HCT116 (cell line): Measurements from ENCODE around the gene DGAT2L6. TPM values are rescaled to one million over a fixed set of nuclear protein-coding genes. Genes with fewer than 3 reads are reported as not detected.

Source experiments
- ATAC-seq: fragments of 200-7000 bp; cut with Tn5 transposase; 2 replicates; pipeline ENCODE4 v1.9.1; 2020; ENCODE audit warnings: mild to moderate bottlenecking, moderate library complexity
- BruUV-seq: library from RNA; stranded (reverse); fragments of 400-500 nt; replicated peaks from 2 replicates; lab custom pipeline; 2021; lab: Mats Ljungman, UMichigan
- CTCF ChIA-PET: fragments of 300-600 bp; sonication (Branson Sonifier 250); formaldehyde crosslinking; loops from one replicate; lab custom pipeline; 2021; ENCODE audit warnings: antibody characterized with exemption; lab: Charles Lee
- POLR2A ChIA-PET: fragments of 300-600, 350-600 bp; sonication (Branson Sonifier 250); formaldehyde crosslinking; loops from one replicate; lab custom pipeline; 2021; ENCODE audit warnings: antibody characterized with exemption; lab: Charles Lee
- RAD21 ChIA-PET, 2 experiments: fragments of 300-600 bp; sonication (Branson Sonifier 250); formaldehyde crosslinking; loops; one replicate each; lab custom pipeline; 2023; ENCODE audit warnings: low total read pairs in 2 of 2; ENCODE audit not compliant: uncharacterized antibody in 2 of 2, unreplicated experiment in 2 of 2, low non-redundant PET in 1 of 2; lab: Charles Lee
- DNase-seq: peaks from one replicate; pipeline ENCODE4 v3.0.0-alpha.2; 2010; ENCODE audit warnings: low read depth, low spot score
- H2AFZ ChIP-seq: fragments of 200-600 bp; shearing (Covaris generic), sonication (generic); 2 replicates; pipeline ENCODE4 v1.6.1; 2017; ENCODE audit warnings: low read depth, mixed run types, mixed read lengths, antibody characterized with exemption, low read length; ENCODE audit not compliant: poor library complexity, severe bottlenecking
- H3K27ac ChIP-seq: 2 replicates; pipeline ENCODE4 v1.5.1; 2012; ENCODE audit warnings: low read depth, low read length
- H3K27me3 ChIP-seq: fragments of 200-600 bp; sonication (generic); 2 replicates; pipeline ENCODE4 v1.6.1; 2016; ENCODE audit warnings: mixed run types, low read length, mixed read lengths; ENCODE audit not compliant: insufficient read depth
- H3K36me3 ChIP-seq, 2 experiments: fragments of 200-500 bp in 1 of 2; fragments of 200-600 bp in 1 of 2; sonication (Bioruptor generic) in 1 of 2; sonication (generic) in 1 of 2; 2 replicates each; pipeline versions ENCODE4 v1.5.1 to v1.6.1; 2014 to 2016; ENCODE audit warnings: low read length in 2 of 2, inconsistent platforms in 1 of 2, mixed read lengths in 1 of 2, mixed run types in 1 of 2; ENCODE audit not compliant: insufficient read depth in 2 of 2, control insufficient read depth in 1 of 2
- H3K4me1 ChIP-seq, 2 experiments: fragments of 200-600 bp in 1 of 2; sonication (generic) in 1 of 2; 2 replicates each; pipeline versions ENCODE4 v1.5.1 to v1.6.1; 2012 to 2017; ENCODE audit warnings: low read length in 2 of 2, inconsistent platforms in 1 of 2, mild to moderate bottlenecking in 1 of 2, mixed read lengths in 1 of 2, mixed run types in 1 of 2, moderate library complexity in 1 of 2; ENCODE audit not compliant: insufficient read depth in 2 of 2, control insufficient read depth in 1 of 2
- H3K4me2 ChIP-seq: fragments of 200-600 bp; sonication (generic); 2 replicates; pipeline ENCODE4 v1.6.1; 2017; ENCODE audit warnings: mixed run types, low read length, mixed read lengths
- H3K4me3 ChIP-seq, 2 experiments: fragments of 200-600 bp in 1 of 2; sonication (generic) in 1 of 2; replicated peaks in 1 of 2; 2 replicates each; pipeline ENCODE4 v1.5.1; 2011 to 2016; ENCODE audit warnings: low read length in 2 of 2, control low read depth in 1 of 2, low read depth in 1 of 2, mild to moderate bottlenecking in 1 of 2, mixed read lengths in 1 of 2, mixed run types in 1 of 2
- H3K79me2 ChIP-seq: fragments of 200-600 bp; sonication (generic); 2 replicates; pipeline ENCODE4 v1.6.1; 2017; ENCODE audit warnings: mild to moderate bottlenecking, mixed run types, low read length, moderate library complexity, mixed read lengths; ENCODE audit not compliant: insufficient read depth
- H3K9ac ChIP-seq: fragments of 200-600 bp; sonication (generic); 2 replicates; pipeline ENCODE4 v1.6.1; 2016; ENCODE audit warnings: low read length, mixed read lengths
- H3K9me2 ChIP-seq: fragments of 200-600 bp; sonication (generic), shearing (Covaris generic); 2 replicates; pipeline ENCODE4 v1.6.1; 2017; ENCODE audit warnings: mixed run types, mild to moderate bottlenecking, moderate library complexity; ENCODE audit not compliant: insufficient read depth
- H3K9me3 ChIP-seq, 2 experiments: fragments of 200-500 bp in 1 of 2; fragments of 200-600 bp in 1 of 2; sonication (Bioruptor generic) in 1 of 2; sonication (generic) in 1 of 2; 2 replicates each; pipeline ENCODE4 v1.6.1; 2014 to 2017; ENCODE audit warnings: low read length in 2 of 2, mixed read lengths in 2 of 2, inconsistent platforms in 1 of 2, low read depth in 1 of 2, mild to moderate bottlenecking in 1 of 2, mixed run types in 1 of 2, moderate library complexity in 1 of 2; ENCODE audit not compliant: control insufficient read depth in 1 of 2, insufficient read depth in 1 of 2
- H4K20me1 ChIP-seq: fragments of 200-600 bp; sonication (generic), shearing (Covaris generic); 2 replicates; pipeline ENCODE4 v1.6.1; 2017; ENCODE audit warnings: mixed run types, mild to moderate bottlenecking, moderate library complexity; ENCODE audit not compliant: insufficient read depth
- ATF3 ChIP-seq: IDR thresholded peaks from 2 replicates; pipeline ENCODE4 v1.6.1; 2012
- CBX3 ChIP-seq: IDR thresholded peaks from 2 replicates; pipeline ENCODE4 v1.6.1; 2012; ENCODE audit warnings: low read depth
- FOSL1 ChIP-seq: IDR thresholded peaks from 2 replicates; pipeline ENCODE4 v1.6.1; 2012; ENCODE audit warnings: low read depth
- REST ChIP-seq: IDR thresholded peaks from 2 replicates; pipeline ENCODE4 v1.6.1; 2012; ENCODE audit warnings: low read depth
- SRF ChIP-seq: IDR thresholded peaks from 2 replicates; pipeline ENCODE4 v1.6.1; 2012; ENCODE audit warnings: low read depth
- ZBTB33 ChIP-seq: IDR thresholded peaks from 2 replicates; pipeline ENCODE4 v1.6.1; 2011; ENCODE audit warnings: mild to moderate bottlenecking, low read length, moderate library complexity; ENCODE audit not compliant: insufficient replicate concordance; ENCODE audit errors: extremely low read depth
- intact Hi-C: fragments of 100-400 bp; cut with micrococcal nuclease; formaldehyde crosslinking; loops from 2 replicates; pipeline ENCODE4 v1.10.0; 2022
- total RNA-seq: library from RNA; stranded (reverse); gene quantifications from one replicate; pipeline ENCODE4 v1.2.1, GENCODE V29; 2021; ENCODE audit not compliant: unreplicated experiment

The DGAT2L6 gene
- total RNA-seq, 1 experiment from 2014 or later: not detected

GRCh38 chrX:70141373-70141772 lies 35.9 kb upstream of the DGAT2L6 start:
- TF ChIP-seq SRF (no peak), ATF3 (no peak), FOSL1 (no peak), ZBTB33 (no peak), REST (no peak), CBX3 (no peak)
- TF ChIP-seq, all 23 proteins: peak for 0
- no peaks in the 10 kb centered on the region for H3K27me3 ChIP-seq
- no peak for ATAC-seq
- no peaks in the 10 kb centered on the region for H3K9me2 ChIP-seq
- intact Hi-C loops: no loop called here
- H4K20me1 ChIP-seq: no peaks in the 10 kb centered on the region
- peaks cover 0 to 6% of the 10 kb centered on the region in 2 experiments; a peak in 1 of 4 replicates for H3K36me3 ChIP-seq
- no peak for DNase-seq
- no peak overlapping the region for H3K4me2 ChIP-seq
- no peaks in the 10 kb centered on the region for H3K4me1 ChIP-seq
- no peak overlapping the region for H3K9ac ChIP-seq
- no TSS peak for BruUV-seq
- no peaks in the 10 kb centered on the region for H3K9me3 ChIP-seq
- H3K27ac ChIP-seq: no peak overlapping the region
- no peak overlapping the region for H2AFZ ChIP-seq
- ChIA-PET POLR2A (no interaction called here), RAD21 (no interaction called here), CTCF (no interaction called here)
- peaks cover 8% of the 10 kb centered on the region; the same call in 1 of the 2 replicates for H3K79me2 ChIP-seq
- no peak overlapping the region for H3K4me3 ChIP-seq
